NCI-H226 (cell line): ENCODE measurements around the gene PREX1.

Experiments used
- DNase-seq: peaks from one replicate; pipeline ENCODE4 v3.0.0-alpha.2; 2015

The PREX1 gene

GRCh38 chr20:48597521-48598302 lies 230.1 kb downstream of the PREX1 start:
- no peak for DNase-seq

GRCh38 chr20:48596334-48596898 lies 231.4 kb downstream of the PREX1 start:
- DNase-seq, result no peak

- no peak for DNase-seq
Observed at GRCh38 chr20:48595495-48596333, 232.1 kb downstream of the PREX1 start.

- no peak for DNase-seq
Observed at GRCh38 chr20:48594533-48594932, 233.3 kb downstream of the PREX1 start.

GRCh38 chr20:48592107-48592940 lies 235.5 kb downstream of the PREX1 start:
- no peak for DNase-seq

GRCh38 chr20:48586730-48587129 lies 241.1 kb downstream of the PREX1 start:
- DNase-seq, result no peak

- no peak for DNase-seq
Observed at GRCh38 chr20:48585061-48585870, 242.5 kb downstream of the PREX1 start.

- DNase-seq, result no peak
Observed at GRCh38 chr20:48584391-48585060, 243.3 kb downstream of the PREX1 start.

- DNase-seq, result no peak
Observed at GRCh38 chr20:48583801-48584200, 244.0 kb downstream of the PREX1 start.

- DNase-seq, result no peak
Observed at GRCh38 chr20:48583171-48583570, 244.6 kb downstream of the PREX1 start.

GRCh38 chr20:48582673-48582985 lies 245.2 kb downstream of the PREX1 start:
- DNase-seq, result no peak

GRCh38 chr20:48581167-48581566 lies 246.6 kb downstream of the PREX1 start:
- no peak for DNase-seq

- no peak for DNase-seq
Observed at GRCh38 chr20:48578397-48579098, 249.3 kb downstream of the PREX1 start.

GRCh38 chr20:48577557-48577956 lies 250.2 kb downstream of the PREX1 start:
- no peak for DNase-seq

GRCh38 chr20:48574383-48574782 lies 253.4 kb downstream of the PREX1 start:
- peak; percentile 36 for DNase-seq
